IMR-90 (cell line): Measurements from ENCODE around the gene CDS1. TPM values are rescaled to one million over a fixed set of nuclear protein-coding genes. Genes with fewer than 3 reads are reported as not detected.

Source experiments
- ATAC-seq: fragments of 200-7000 bp; cut with Tn5 transposase; 2 replicates; pipeline ENCODE4 v1.9.1; 2020; ENCODE audit warnings: low read depth, mild to moderate bottlenecking, moderate library complexity
- BruUV-seq: library from RNA; stranded (reverse); fragments of 400-500 nt; replicated peaks from 2 replicates; lab custom pipeline; 2021; lab: Mats Ljungman, UMichigan
- CTCF ChIA-PET: fragments of 300-600 bp; formaldehyde crosslinking; extraction: SDS; loops from one replicate; lab custom pipeline; 2021; ENCODE audit warnings: antibody characterized with exemption; lab: Yijun Ruan, JAX
- POLR2A ChIA-PET: fragments of 300-600 bp; sonication (Branson Sonifier 250); formaldehyde crosslinking; loops from one replicate; lab custom pipeline; 2022; ENCODE audit warnings: antibody characterized with exemption; ENCODE audit not compliant: unreplicated experiment; lab: Charles Lee
- DNase-seq: peaks from one replicate; pipeline ENCODE4 v3.0.0; 2013
- H2AFZ ChIP-seq: replicated peaks from 2 replicates; pipeline ENCODE3; 2013; ENCODE audit warnings: low read length, mild to moderate bottlenecking; ENCODE audit not compliant: poor library complexity
- H2AK5ac ChIP-seq: 2 replicates; pipeline ENCODE4 v1.6.1; 2013; ENCODE audit warnings: low read depth, low read length, inconsistent platforms
- H2AK9ac ChIP-seq: replicated peaks from 2 replicates; pipeline ENCODE3; 2013; ENCODE audit warnings: mild to moderate bottlenecking, low read depth, low read length, moderate library complexity; ENCODE audit not compliant: poor library complexity
- H2BK120ac ChIP-seq: 2 replicates; pipeline ENCODE4 v1.6.1; 2013; ENCODE audit warnings: low read depth, low read length, inconsistent platforms
- H2BK15ac ChIP-seq: 3 replicates; pipeline ENCODE4 v1.6.1; 2013; ENCODE audit warnings: low read depth, low read length, inconsistent platforms
- H2BK20ac ChIP-seq: 2 replicates; pipeline ENCODE4 v1.6.1; 2013; ENCODE audit warnings: low read depth, mild to moderate bottlenecking, inconsistent platforms, low read length, moderate library complexity
- H2BK5ac ChIP-seq: 2 replicates; pipeline ENCODE4 v1.6.1; 2013; ENCODE audit warnings: mild to moderate bottlenecking, low read depth, low read length, inconsistent platforms; ENCODE audit not compliant: poor library complexity, severe bottlenecking
- H3K14ac ChIP-seq: replicated peaks from 2 replicates; pipeline ENCODE4 v1.6.1; 2013; ENCODE audit warnings: low read depth, low read length, inconsistent platforms
- H3K18ac ChIP-seq: 2 replicates; pipeline ENCODE4 v1.6.1; 2013; ENCODE audit warnings: low read depth, low read length, control low read depth
- H3K23ac ChIP-seq: 2 replicates; pipeline ENCODE4 v1.6.1; 2013; ENCODE audit warnings: low read depth, low read length, inconsistent platforms
- H3K27ac ChIP-seq: 2 replicates; pipeline ENCODE4 v1.5.1; 2013; ENCODE audit warnings: mild to moderate bottlenecking, control low read depth, low read length; ENCODE audit not compliant: insufficient read depth
- H3K27me3 ChIP-seq: 2 replicates; pipeline ENCODE4 v1.6.1; 2013; ENCODE audit warnings: low read length; ENCODE audit not compliant: control insufficient read depth, insufficient read depth
- H3K36me3 ChIP-seq: 2 replicates; pipeline ENCODE4 v1.6.1; 2013; ENCODE audit warnings: low read length, mixed read lengths; ENCODE audit not compliant: control insufficient read depth, insufficient read depth
- H3K4ac ChIP-seq: 2 replicates; pipeline ENCODE4 v1.6.1; 2013; ENCODE audit warnings: low read depth, low read length, inconsistent platforms
- H3K4me1 ChIP-seq: 2 replicates; pipeline ENCODE4 v1.6.1; 2013; ENCODE audit warnings: low read length, mixed read lengths; ENCODE audit not compliant: control insufficient read depth, insufficient read depth
- H3K4me2 ChIP-seq: 2 replicates; pipeline ENCODE4 v1.6.1; 2013; ENCODE audit warnings: low read depth, mild to moderate bottlenecking, control low read depth, low read length, moderate library complexity
- H3K4me3 ChIP-seq: 2 replicates; pipeline ENCODE4 v1.5.1; 2013; ENCODE audit warnings: low read depth, mild to moderate bottlenecking, control low read depth, low read length, moderate library complexity; ENCODE audit not compliant: insufficient read depth
- H3K56ac ChIP-seq: 2 replicates; pipeline ENCODE4 v1.6.1; 2013; ENCODE audit warnings: low read length, inconsistent platforms; ENCODE audit not compliant: insufficient read depth; ENCODE audit errors: extremely low read depth
- H3K79me1 ChIP-seq, 2 experiments: 2 replicates each; pipeline ENCODE4 v1.6.1; 2013; ENCODE audit warnings: low read length in 2 of 2, inconsistent platforms in 1 of 2, low read depth in 1 of 2
- H3K9ac ChIP-seq: 2 replicates; pipeline ENCODE4 v1.6.1; 2013; ENCODE audit warnings: low read depth, low read length, control low read depth
- H3K9me1 ChIP-seq: 2 replicates; pipeline ENCODE4 v1.6.1; 2013; ENCODE audit warnings: low read length, inconsistent platforms; ENCODE audit not compliant: insufficient read depth
- H3K9me3 ChIP-seq: 2 replicates; pipeline ENCODE4 v1.6.1; 2013; ENCODE audit warnings: low read length; ENCODE audit not compliant: control insufficient read depth, insufficient read depth
- H4K20me1 ChIP-seq: 2 replicates; pipeline ENCODE4 v1.6.1; 2013; ENCODE audit warnings: low read length, inconsistent platforms; ENCODE audit not compliant: insufficient read depth
- H4K5ac ChIP-seq: 2 replicates; pipeline ENCODE4 v1.6.1; 2013; ENCODE audit warnings: mild to moderate bottlenecking, low read depth, low read length, control low read depth
- H4K8ac ChIP-seq, 2 experiments: 2 replicates each; pipeline ENCODE4 v1.6.1; 2013; ENCODE audit warnings: low read depth in 2 of 2, low read length in 2 of 2, control low read depth in 1 of 2, inconsistent platforms in 1 of 2
- H4K91ac ChIP-seq: 2 replicates; pipeline ENCODE4 v1.6.1; 2013; ENCODE audit warnings: low read depth, low read length, inconsistent platforms; ENCODE audit not compliant: insufficient read depth
- BHLHE40 ChIP-seq: fragments of 150-350 bp; IDR thresholded peaks from 2 replicates; pipeline ENCODE4 v1.6.1; 2016; ENCODE audit warnings: mild to moderate bottlenecking, low read depth, low read length
- CEBPB ChIP-seq: IDR thresholded peaks from 2 replicates; pipeline ENCODE4 v1.6.1; 2012; ENCODE audit warnings: low read depth, low read length, improper control_type of control experiment
- CHD1 ChIP-seq: IDR thresholded peaks from 2 replicates; pipeline ENCODE4 v1.6.1; 2012; ENCODE audit warnings: low read depth, low read length, improper control_type of control experiment
- CTCF ChIP-seq: conservative IDR thresholded peaks from 2 replicates; pipeline ENCODE4 v1.5.1; 2012; ENCODE audit warnings: mild to moderate bottlenecking, low read depth, low read length, improper control_type of control experiment
- ELK1 ChIP-seq: fragments of 150-350 bp; IDR thresholded peaks from 2 replicates; pipeline ENCODE4 v1.6.1; 2016; ENCODE audit warnings: low read depth, mild to moderate bottlenecking, low read length, moderate library complexity, borderline replicate concordance
- FOS ChIP-seq: fragments of 150-350 bp; IDR thresholded peaks from 2 replicates; pipeline ENCODE4 v1.6.1; 2016; ENCODE audit warnings: low read depth, low read length
- MAFK ChIP-seq: IDR thresholded peaks from 2 replicates; pipeline ENCODE4 v1.6.1; 2012; ENCODE audit warnings: low read depth, low read length, improper control_type of control experiment
- MAZ ChIP-seq: IDR thresholded peaks from 2 replicates; pipeline ENCODE4 v1.6.1; 2012; ENCODE audit warnings: low read depth, mild to moderate bottlenecking, low read length, improper control_type of control experiment, moderate library complexity, borderline replicate concordance
- MXI1 ChIP-seq: IDR thresholded peaks from 2 replicates; pipeline ENCODE4 v1.6.1; 2012; ENCODE audit warnings: low read depth, mild to moderate bottlenecking, low read length, moderate library complexity, borderline replicate concordance
- NFE2L2 ChIP-seq: fragments of 150-350 bp; IDR thresholded peaks from 2 replicates; pipeline ENCODE4 v1.6.1; 2016; ENCODE audit warnings: low read depth, mild to moderate bottlenecking, low read length
- POLR2A ChIP-seq: IDR thresholded peaks from 2 replicates; pipeline ENCODE4 v1.6.1; 2012; ENCODE audit warnings: mild to moderate bottlenecking, low read depth, low read length
- RAD21 ChIP-seq: IDR thresholded peaks from 2 replicates; pipeline ENCODE4 v1.6.1; 2012; ENCODE audit warnings: low read length, improper control_type of control experiment
- RCOR1 ChIP-seq: IDR thresholded peaks from 2 replicates; pipeline ENCODE4 v1.6.1; 2012; ENCODE audit warnings: mild to moderate bottlenecking, low read length, improper control_type of control experiment; ENCODE audit not compliant: insufficient replicate concordance
- RFX5 ChIP-seq: IDR thresholded peaks from 2 replicates; pipeline ENCODE4 v1.8.0; 2012; ENCODE audit warnings: low read depth, mild to moderate bottlenecking, low read length, moderate library complexity
- SMC3 ChIP-seq: fragments of 150-350 bp; IDR thresholded peaks from 2 replicates; pipeline ENCODE4 v1.6.1; 2016; ENCODE audit warnings: low read depth, mild to moderate bottlenecking, antibody characterized with exemption, low read length, moderate library complexity
- USF2 ChIP-seq: fragments of 150-350 bp; IDR thresholded peaks from 2 replicates; pipeline ENCODE4 v1.6.1; 2017; ENCODE audit warnings: mild to moderate bottlenecking, antibody characterized with exemption, low read length, low read depth
- WGBS, 2 experiments: methylation state at CpG; one replicate each; pipeline versions ENCODE4 v1.1.5 to v1.1.7; 2013; ENCODE audit warnings: missing lambda C conversion rate in 2 of 2; ENCODE audit not compliant: insufficient read length in 1 of 2; ENCODE audit errors: extremely low coverage in 2 of 2; 5-methylcytosine and 5-hydroxymethylcytosine counted together
- dilution Hi-C: fragments of 300-500 bp; cut with HindIII; formaldehyde crosslinking; loops from one replicate; pipeline ENCODE4 v1.14.3; 2018; ENCODE audit warnings: low sequenced_read_pairs; ENCODE audit not compliant: unreplicated experiment
- in situ Hi-C: fragments of 300-500 bp; cut with MboI; formaldehyde crosslinking; loops from 3 replicates; pipeline ENCODE4 v1.14.3; 2019; ENCODE audit warnings: low sequenced_read_pairs, inconsistent platforms, mixed read lengths
- intact Hi-C: fragments of 100-400 bp; cut with micrococcal nuclease; formaldehyde crosslinking; loops from 2 replicates; pipeline ENCODE4 v1.10.0; 2022
- polyA plus RNA-seq, 3 experiments: library from polyadenylated mRNA; depleted of rRNA; stranded (reverse); fragments of >200 nt; gene quantifications; 2 replicates each; pipeline ENCODE4 v1.2.3, GENCODE V29; 2012; ENCODE audit warnings: low replicate concordance in 1 of 3
- total RNA-seq: library from RNA; depleted of rRNA; stranded (reverse); fragments of >200 nt; gene quantifications from 2 replicates; pipeline ENCODE4 v1.2.3, GENCODE V29; 2012

The CDS1 gene
- total and polyA plus RNA-seq, 2 of the 4 experiments (the other 2 are of a cell fraction): under 0.01 to 0.02 TPM

- no peaks in the 10 kb centered on the region for H3K36me3 ChIP-seq
- no peak overlapping the region for H2AK5ac ChIP-seq
- no peaks in the 10 kb centered on the region for H3K27me3 ChIP-seq
- no peaks in the 10 kb centered on the region for H3K79me1 ChIP-seq
- H3K9me3 ChIP-seq: no peaks in the 10 kb centered on the region
- no peak overlapping the region for H3K27ac ChIP-seq
- dilution Hi-C loops: no loop called here
- no peak for DNase-seq
- H3K9me1 ChIP-seq: no peaks in the 10 kb centered on the region
- H3K4me2 ChIP-seq: no peak overlapping the region
- no peak overlapping the region for H3K14ac ChIP-seq
- H2BK15ac ChIP-seq: no peak overlapping the region
- no peak overlapping the region for H3K4ac ChIP-seq
- no peak for ATAC-seq
- no peak overlapping the region for H2AK9ac ChIP-seq
- no peak overlapping the region for H4K5ac ChIP-seq
- whole genome bisulfite sequencing, 2 experiments: no CpG with 5 or more reads among the region's 4 CpGs
- no peaks in the 10 kb centered on the region for H3K4me1 ChIP-seq
- ChIA-PET POLR2A (no interaction called here), CTCF (interaction anchor here (0.7 kb wide), 1 partner anchor 214 kb away, joined by 3 read pairs; no protein-coding TSS in a partner anchor)
- H4K20me1 ChIP-seq: no peaks in the 10 kb centered on the region
- no peak overlapping the region for H3K23ac ChIP-seq
- TF ChIP-seq NFE2L2 (no peak), POLR2A (no peak), BHLHE40 (no peak), FOS (no peak), USF2 (no peak), CTCF (no peak), SMC3 (no peak), RAD21 (no peak), ELK1 (no peak), MAZ (no peak), RFX5 (no peak), MAFK (no peak), MXI1 (no peak), RCOR1 (no peak), CHD1 (no peak), CEBPB (no peak)
- H2BK20ac ChIP-seq: no peak overlapping the region
- no peak overlapping the region for H4K91ac ChIP-seq
- in situ Hi-C loops: no loop called here
- no peak overlapping the region for H2BK120ac ChIP-seq
- intact Hi-C loops: no loop called here
- H4K8ac ChIP-seq: no peak overlapping the region
- no peak overlapping the region for H2BK5ac ChIP-seq
- BruUV-seq: no TSS peak
- no peak overlapping the region for H2AFZ ChIP-seq
- no peak overlapping the region for H3K18ac ChIP-seq
- H3K9ac ChIP-seq: no peak overlapping the region
- H3K56ac ChIP-seq: no peak overlapping the region
- H3K4me3 ChIP-seq: no peak overlapping the region
These were observed 17.0 kb upstream of the CDS1 start for GRCh38 chr4:84565951-84566350.
